ENCODE measurements around the gene METAP2.

GRCh38 chr12:95462551-95462950 lies 11.4 kb upstream of the METAP2 start:
- TF ChIP-seq, protein P1, sequence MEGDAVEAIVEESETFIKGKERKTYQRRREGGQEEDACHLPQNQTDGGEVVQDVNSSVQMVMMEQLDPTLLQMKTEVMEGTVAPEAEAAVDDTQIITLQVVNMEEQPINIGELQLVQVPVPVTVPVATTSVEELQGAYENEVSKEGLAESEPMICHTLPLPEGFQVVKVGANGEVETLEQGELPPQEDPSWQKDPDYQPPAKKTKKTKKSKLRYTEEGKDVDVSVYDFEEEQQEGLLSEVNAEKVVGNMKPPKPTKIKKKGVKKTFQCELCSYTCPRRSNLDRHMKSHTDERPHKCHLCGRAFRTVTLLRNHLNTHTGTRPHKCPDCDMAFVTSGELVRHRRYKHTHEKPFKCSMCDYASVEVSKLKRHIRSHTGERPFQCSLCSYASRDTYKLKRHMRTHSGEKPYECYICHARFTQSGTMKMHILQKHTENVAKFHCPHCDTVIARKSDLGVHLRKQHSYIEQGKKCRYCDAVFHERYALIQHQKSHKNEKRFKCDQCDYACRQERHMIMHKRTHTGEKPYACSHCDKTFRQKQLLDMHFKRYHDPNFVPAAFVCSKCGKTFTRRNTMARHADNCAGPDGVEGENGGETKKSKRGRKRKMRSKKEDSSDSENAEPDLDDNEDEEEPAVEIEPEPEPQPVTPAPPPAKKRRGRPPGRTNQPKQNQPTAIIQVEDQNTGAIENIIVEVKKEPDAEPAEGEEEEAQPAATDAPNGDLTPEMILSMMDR (IDR thresholded peaks at IDR 0.05), result no peak
- no peak for TF ChIP-seq POLR2A (IDR thresholded peaks at IDR 0.05)

Measured in Peyer's patch (tissue), 4 donors.